Endothelial cell of hepatic sinusoid (primary cell): ENCODE data around the gene DCXR.

Source experiments
- in situ Hi-C: cut with HindIII; loops from 2 replicates; pipeline ENCODE4 v1.10.0; 2017; ENCODE audit warnings: low sequenced_read_pairs

The DCXR gene

GRCh38 chr17:82042649-82043048, 5.2 kb upstream of the DCXR start:
- in situ Hi-C loops: no loop called here

DNA sequence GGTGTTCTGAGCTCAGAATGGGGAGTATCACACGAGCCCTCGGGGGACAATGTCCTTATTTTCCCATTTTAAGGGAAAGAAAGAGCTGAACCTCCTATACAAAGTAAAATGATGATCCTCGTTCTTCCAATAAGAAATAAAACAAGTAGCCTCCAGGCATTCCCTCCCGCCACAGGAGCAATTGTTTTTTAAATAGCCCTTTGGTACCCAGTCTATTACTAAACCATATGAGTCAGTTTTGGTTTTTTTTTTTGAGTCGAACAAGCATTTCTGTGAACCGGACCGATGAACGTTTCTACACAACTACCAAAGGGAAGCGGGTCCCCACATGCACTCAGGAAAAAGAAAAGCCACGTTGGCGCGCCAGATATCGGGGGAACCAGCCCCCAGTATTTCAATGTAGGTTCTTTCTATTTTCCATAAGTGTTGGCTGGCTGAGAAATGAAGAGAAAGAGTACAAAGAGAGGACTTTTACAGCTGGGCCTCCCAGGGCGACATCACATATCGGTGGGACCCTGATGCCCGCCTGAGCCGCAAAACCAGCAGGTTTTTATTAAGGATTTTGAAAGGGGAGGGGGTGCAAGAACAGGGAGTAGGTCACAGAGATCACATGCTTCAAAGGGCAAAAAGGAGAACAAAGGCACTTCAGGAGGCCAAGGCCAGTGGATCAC, 3.8 kb upstream of the DCXR start:
- in situ Hi-C loops: no loop called here

DNA sequence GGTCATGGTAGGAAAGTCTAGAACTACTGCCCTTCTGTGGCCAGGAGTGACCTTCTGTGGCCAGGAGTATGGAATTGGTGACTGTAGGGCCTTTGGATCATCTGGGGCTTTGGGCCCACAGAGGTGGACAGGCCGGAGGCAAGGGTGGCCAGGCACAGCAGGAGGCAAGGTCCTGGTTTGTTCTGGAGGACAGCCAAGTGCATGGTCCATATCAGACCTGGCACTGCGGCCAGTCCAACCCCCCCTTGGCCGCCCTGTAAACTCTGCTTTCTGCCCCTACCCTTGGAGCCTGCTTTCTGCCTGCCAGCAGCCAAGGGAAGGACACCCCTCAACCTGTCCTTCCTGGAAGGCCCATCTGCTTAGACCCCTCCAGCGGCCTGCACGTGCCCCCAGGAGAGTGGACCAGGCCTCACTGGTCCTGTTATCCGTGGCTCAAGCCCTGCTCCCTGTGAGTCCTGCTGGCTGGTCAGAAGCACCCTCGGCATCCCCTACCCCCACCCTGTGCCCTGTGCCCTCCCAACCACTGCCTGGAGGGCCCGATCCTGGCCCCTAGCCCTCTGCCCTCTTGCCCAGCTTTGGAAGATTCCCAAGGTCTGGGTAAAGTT, 2.3 kb upstream of the DCXR start:
- in situ Hi-C loops: loop anchor here (10.0 kb wide), 3 partner anchors 65 to 295 kb away; partner anchors contain the start of genes ASPSCR1, CSNK1D and SECTM1

DNA sequence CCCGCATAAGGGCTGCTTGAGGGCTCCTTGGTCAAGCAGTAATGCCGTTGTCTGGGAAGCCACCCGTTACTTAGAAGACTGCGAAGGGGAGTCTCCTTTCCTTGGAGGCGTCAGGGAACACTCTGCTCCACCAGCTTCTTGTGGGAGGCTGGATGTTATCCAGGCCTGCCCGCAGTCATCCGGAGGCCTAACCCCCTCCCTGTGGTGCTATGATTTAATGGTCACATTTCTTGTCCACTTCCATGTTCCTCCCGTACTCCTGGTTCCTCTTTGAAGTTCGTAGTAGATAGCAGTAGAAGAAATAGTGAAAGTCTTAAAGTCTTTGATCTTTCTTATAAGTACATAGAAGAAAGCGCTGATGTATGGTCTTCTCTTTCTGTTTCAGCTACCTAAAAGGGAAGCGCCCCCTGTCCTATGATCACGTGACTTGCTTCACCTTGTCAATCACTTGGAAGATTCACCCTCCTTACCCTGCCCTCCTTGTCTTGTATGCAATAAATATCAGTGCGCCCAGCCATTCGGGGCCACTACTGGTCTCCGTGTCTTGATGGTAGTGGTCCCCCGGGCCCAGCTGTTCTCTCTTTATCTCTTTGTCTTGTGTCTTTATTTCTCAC, 1.4 kb upstream of the DCXR start:
- in situ Hi-C loops: loop anchor here (10.0 kb wide), 3 partner anchors 64 to 296 kb away; partner anchors contain the start of genes ASPSCR1, CSNK1D and SECTM1

DNA sequence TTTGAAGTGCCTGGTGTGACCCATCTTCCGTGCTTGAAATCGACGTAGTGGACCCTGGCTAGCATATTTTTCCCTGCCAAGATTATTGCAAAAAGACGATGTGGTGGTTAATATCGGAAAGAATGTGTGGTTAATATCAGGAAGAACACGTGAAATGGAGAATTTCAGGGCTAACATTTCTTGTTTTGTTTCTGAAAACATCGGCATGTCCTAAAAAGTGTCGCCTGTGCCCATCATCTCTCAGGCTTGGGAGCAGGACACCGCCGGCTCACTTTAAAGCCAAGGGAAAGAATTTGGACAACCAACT, 345 bp upstream of the DCXR start:
- in situ Hi-C loops: loop anchor here (10.0 kb wide), 3 partner anchors 63 to 297 kb away; partner anchors contain the start of genes ASPSCR1, CSNK1D and SECTM1

DNA sequence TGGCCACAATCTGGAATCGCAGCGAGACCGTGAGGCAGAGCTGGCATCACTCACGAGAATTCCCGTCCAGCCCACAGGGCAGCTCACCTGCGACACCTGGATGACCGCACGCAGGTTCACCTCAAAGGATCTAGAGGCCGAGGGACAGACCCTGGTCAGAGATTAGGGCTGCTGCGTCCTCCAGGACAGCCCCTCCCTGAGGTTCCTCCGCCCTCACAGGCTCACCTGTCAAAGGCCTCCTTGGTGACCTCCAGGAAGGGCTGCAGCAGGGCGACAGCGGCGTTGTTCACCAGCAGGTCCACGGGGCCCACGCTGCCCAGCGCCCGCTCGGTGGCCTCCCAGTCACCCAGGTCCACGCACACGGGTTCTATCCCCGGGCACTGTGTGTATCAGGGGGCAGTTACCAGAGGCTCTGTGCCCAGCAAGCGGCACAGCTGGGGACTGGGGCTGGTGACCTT, 834 bp downstream of the DCXR start:
- in situ Hi-C loops: loop anchor here (10.0 kb wide), 3 partner anchors 62 to 298 kb away; partner anchors contain the start of genes ASPSCR1, CSNK1D and SECTM1

DNA sequence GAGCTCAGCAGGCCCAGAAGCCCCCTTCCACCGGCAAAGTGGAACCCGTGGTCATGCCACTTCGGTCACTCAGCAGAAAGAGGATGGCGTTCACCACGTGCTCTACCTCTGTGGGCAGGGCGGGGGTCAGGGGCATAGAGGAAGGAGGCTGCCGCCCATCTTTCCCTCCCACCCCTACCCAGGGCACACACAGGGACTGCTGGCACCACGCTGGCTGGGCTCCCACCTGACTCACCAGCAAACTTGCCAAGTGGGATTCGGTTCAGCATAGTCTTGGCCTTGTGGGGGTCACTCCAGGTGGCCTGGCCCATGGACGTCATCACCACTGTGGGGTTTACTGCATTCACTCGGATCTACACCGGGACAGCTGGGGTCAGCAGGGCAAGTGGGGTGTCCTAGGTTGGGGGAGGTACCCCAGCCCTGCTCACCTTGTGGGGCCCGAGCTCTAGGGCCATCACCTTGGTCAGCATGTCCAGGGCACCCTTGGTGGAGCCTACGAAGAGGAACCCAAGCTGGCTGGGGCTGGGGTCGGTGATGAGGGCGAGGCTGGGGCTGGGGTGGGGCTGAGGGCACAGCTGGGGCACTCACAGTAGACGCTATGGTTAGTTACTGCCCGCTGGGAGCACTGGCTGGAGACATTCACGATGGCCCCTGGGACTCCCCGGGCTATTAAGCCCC, 1.4 kb downstream of the DCXR start:
- in situ Hi-C loops: loop anchor here (10.0 kb wide), 3 partner anchors 61 to 299 kb away; partner anchors contain the start of genes ASPSCR1, CSNK1D and SECTM1

DNA sequence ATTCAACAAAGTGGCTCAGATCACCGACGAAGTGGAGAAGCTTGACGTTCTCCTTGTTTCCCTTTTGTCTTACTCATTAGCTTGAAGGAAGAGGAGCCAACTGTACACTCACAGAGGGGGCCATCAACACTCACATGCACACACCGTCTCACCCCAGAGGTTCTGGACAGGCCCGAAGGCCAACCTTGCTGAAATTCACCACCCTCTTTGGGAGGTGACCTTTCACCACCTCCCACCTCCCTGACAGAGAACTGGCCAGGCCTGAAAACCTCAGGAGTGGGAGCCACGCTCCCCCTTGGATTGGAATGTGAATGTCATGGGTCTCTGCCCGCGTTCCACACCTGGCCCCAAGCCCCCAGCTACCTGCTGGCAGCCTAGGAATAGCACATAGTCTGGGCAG, 2.0 kb downstream of the DCXR start:
- in situ Hi-C loops: loop anchor here (10.0 kb wide), 3 partner anchors 61 to 299 kb away; partner anchors contain the start of genes ASPSCR1, CSNK1D and SECTM1

DNA sequence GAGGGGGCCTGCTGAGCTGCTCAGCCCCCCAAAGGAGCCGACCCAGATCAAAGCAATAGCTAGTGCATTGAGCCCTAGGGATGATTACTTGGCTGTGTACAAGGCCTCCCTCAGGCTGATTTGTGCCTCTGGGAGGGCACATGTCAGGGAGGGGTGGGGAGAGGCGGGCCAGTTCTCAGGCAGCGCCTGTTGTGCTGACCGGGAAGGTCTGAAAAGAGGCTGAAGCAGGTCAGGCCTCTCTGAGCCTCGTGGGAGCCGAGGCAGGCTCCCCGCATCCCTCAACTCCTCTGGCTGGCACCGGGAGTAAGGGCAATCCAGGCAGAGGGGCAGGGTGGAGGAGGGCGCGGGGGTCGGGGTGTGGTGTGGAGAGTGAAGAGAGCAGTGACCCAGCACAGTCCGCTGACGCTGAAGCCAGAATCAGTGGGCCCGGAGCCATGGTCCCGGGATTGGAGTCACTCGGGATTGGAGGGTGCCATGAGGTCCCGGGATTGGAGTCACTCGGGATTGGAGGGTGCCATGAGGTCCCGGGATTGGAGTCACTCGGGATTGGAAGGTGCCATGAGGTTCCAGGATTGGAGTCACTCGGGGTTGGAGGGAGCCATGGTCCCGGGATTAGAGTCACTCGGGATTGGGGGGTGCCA, 3.0 kb downstream of the DCXR start:
- in situ Hi-C loops: loop anchor here (10.0 kb wide), 3 partner anchors 60 to 300 kb away; partner anchors contain the start of genes ASPSCR1, CSNK1D and SECTM1

DNA sequence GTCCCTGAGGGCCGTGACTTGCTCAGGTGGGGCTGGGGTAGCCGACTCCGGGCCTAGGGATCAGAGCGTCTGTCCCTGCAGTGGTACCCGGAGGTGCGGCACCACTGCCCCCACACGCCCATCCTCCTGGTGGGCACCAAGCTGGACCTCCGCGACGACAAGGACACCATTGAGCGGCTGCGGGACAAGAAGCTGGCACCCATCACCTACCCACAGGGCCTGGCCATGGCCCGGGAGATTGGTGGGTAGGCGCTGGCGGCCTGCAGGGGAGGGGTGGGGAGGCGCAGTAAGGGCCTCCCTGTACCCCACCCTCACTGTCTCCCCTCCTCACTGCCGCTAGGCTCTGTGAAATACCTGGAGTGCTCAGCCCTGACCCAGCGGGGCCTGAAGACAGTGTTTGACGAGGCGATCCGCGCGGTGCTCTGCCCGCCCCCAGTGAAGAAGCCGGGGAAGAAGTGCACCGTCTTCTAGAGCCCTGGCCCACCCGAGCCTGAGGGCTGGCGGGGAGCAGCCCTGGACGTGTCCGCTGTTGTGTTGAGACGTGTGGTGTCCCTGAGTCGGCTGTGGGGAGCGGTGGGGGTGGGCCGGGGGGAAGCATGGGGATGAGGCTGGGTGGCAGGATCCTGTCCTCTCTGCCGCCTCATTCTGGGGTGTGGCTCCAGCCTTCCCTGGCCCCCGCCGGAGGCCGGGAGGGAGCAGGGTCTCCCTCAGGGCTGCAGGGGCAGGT, 4.0 kb downstream of the DCXR start:
- in situ Hi-C loops: loop anchor here (10.0 kb wide), 3 partner anchors 59 to 301 kb away; partner anchors contain the start of genes ASPSCR1, CSNK1D and SECTM1

DNA sequence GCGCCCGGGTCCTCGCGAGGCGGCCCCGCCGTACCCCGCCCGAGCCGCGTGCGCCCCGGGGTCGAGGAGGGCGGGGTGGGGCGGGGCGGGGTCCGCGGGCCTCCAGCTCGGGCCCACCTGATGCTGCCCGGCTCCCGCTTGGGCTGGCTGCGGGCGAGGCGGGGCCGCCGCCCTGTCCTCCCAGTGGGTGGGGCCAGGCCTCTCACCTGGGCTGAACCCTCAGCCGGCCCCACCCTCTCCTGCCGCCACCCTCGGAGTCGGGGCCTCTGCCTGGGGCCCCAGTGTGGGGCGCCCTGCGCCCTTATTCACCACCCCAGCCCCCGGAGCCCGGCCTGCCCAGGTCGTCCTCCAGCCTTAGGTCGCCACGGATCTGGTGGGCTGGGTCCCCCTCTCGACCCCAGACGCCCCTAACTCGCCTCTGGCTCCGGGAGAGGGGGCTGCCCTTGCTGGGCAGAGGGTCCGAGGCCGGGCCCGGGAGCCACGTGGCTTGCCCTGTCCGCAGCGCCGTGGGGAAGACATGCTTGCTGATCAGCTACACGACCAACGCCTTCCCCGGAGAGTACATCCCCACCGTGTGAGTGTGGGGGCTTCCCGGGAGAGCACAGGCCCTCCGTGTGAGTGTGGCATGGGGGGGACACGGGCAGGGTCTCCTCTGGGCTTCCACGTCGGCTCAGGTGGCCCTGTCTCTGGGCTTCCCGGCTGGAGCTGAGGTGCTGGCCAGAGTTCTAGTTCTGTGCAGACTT, 5.4 kb downstream of the DCXR start:
- in situ Hi-C loops: loop anchor here (10.0 kb wide), 3 partner anchors 57 to 303 kb away; partner anchors contain the start of genes ASPSCR1, CSNK1D and SECTM1

- in situ Hi-C loops: loop anchor here (10.0 kb wide), 3 partner anchors 57 to 303 kb away; partner anchors contain the start of genes ASPSCR1, CSNK1D and SECTM1
These were observed 6.1 kb downstream of the DCXR start, which contains the start of gene RAC3 for GRCh38 chr17:82031303-82031884. TSS of gene RAC3 (plus strand) at chr17:82031678. CDS start at chr17:82031762, 84 bp downstream.

DNA sequence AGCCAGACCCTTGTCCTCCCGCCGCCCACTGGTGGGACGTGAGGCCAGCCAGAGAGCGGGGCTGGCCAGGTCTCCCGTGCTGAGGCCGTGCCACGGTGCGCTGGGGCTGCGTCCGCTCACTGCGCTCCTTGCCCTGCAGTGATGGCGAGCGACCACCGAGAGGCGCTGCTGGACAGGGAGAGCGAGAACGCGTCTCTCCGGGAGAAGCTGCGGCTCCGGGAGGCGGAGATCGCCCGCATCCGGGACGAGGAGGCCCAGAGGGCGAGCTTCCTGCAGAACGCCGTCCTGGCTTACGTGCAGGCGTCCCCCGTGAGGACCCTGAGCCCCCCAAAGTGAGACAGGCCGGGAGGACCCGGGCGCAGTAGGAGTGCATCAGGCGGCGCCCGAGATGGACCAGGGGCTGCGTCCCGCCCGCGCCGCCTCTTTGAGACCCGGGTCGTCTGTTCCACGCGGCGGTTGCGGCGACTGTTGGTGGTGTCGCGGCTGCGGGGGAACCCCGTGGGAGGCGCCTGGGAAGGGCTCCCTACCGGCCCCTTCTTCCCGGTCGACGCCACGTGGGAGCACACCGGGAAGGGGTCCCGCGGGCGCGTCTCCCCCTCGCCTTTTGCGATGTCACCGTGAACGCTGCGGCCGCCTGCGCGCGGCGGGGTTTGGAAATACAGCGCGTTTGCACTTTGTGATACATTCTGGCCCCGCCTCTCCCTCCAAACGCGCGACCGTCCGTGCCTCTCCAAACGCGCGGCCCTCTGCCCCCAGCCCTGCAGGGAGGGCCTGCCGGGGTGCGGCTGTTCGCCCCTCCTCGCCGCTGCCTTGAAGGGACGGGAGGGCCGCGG, 6.8 kb downstream of the DCXR start:
- in situ Hi-C loops: loop anchor here (10.0 kb wide), 3 partner anchors 56 to 304 kb away; partner anchors contain the start of genes ASPSCR1, CSNK1D and SECTM1

- in situ Hi-C loops: loop anchor here (10.0 kb wide), 3 partner anchors 55 to 305 kb away; partner anchors contain the start of genes ASPSCR1, CSNK1D and SECTM1
These were observed 7.5 kb downstream of the DCXR start for GRCh38 chr17:82029990-82030469.

- in situ Hi-C loops: no loop called here
These were observed 8.1 kb downstream of the DCXR start for GRCh38 chr17:82029391-82029790.

- in situ Hi-C loops: no loop called here
These were observed 8.5 kb downstream of the DCXR start for GRCh38 chr17:82028966-82029365.

DNA sequence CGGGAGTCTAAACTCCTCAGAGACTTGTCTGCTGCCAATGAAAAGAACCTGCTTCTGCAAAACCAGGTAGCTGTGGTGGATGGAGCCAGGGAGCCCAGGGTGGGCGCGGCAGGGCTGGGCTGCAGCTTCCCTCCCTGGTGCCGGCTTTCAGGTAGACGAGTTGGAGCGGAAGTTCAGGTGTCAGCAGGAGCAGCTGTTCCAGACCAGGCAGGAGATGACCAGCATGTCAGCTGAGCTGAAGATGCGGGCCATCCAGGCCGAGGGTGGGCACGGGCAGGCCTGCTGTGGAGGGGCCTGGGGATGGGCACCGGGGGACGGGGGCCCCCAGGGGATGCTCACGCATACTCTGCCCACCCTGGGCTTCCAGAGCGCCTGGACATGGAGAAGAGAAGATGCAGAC, 9.3 kb downstream of the DCXR start:
- in situ Hi-C loops: no loop called here
